ENCODE results near the gene EFEMP2. TPM values are rescaled to one million over a fixed set of nuclear protein-coding genes. Genes with fewer than 3 reads are reported as not detected.
"Not testable (repeated sequence)": the region's sequence is repeated elsewhere in the genome, so short reads cannot be mapped to it uniquely, and the experiment has no call there.

EFEMP2 gene
- total RNA-seq, 2 experiments from 2014 or later, result 7.2 to 7.6 TPM

- TF ChIP-seq CTCF (conservative IDR thresholded peaks at IDR 0.05; ENCODE audit: low read length) (no peak), EZH2phosphoT487 (IDR thresholded peaks at IDR 0.05; ENCODE audit: borderline replicate concordance, low read depth, low read length) (no peak)
- H3K27ac ChIP-seq (ENCODE audit: low read depth, low read length, poor library complexity, severe bottlenecking), result no peak overlapping the region
- no TSS peak for BruUV-seq (replicated peaks)
- H3K36me3 ChIP-seq (ENCODE audit: insufficient read depth, low read length), result no peaks in the 10 kb centered on the region
- ChIA-PET POLR2A (interaction anchor here (0.5 kb wide), 1 partner anchor 1455 kb away, joined by 3 read pairs; no protein-coding TSS in a partner anchor), CTCF (ENCODE audit: unreplicated experiment) (no interaction called here)
- no peaks in the 10 kb centered on the region for H4K20me1 ChIP-seq (ENCODE audit: insufficient read depth, low read length)
- H3K9me2 ChIP-seq (ENCODE audit: insufficient read depth, low read length), result no peaks in the 10 kb centered on the region
- no peak for DNase-seq (ENCODE audit: low spot score)
- H3K9me3 ChIP-seq (ENCODE audit: low read length), result no peaks in the 10 kb centered on the region
- no peak overlapping the region for H3K4me3 ChIP-seq (ENCODE audit: low read depth, low read length, poor library complexity, severe bottlenecking)
- no peak overlapping the region for H3K4me2 ChIP-seq (ENCODE audit: low read length)
- H3K79me2 ChIP-seq (ENCODE audit: insufficient read depth, low read depth, low read length), result no peaks in the 10 kb centered on the region
- H2AFZ ChIP-seq (ENCODE audit: low read length), result no peak overlapping the region
- no peaks in the 10 kb centered on the region for H3K4me1 ChIP-seq (ENCODE audit: insufficient read depth, low read length, poor library complexity, severe bottlenecking)
- intact Hi-C loops (cut with micrococcal nuclease; ENCODE audit: unreplicated experiment), result no loop called here
Observed at GRCh38 chr11:65842144-65842543, 30.5 kb downstream of the EFEMP2 start.

- no peak for DNase-seq (ENCODE audit: low spot score)
- Histone ChIP-seq H3K9me3 (ENCODE audit: low read length) (no peaks in the 10 kb centered on the region), H3K79me2 (ENCODE audit: insufficient read depth, low read depth, low read length) (no peaks in the 10 kb centered on the region), H3K27ac (ENCODE audit: low read depth, low read length, poor library complexity, severe bottlenecking) (no peak overlapping the region), H3K36me3 (ENCODE audit: insufficient read depth, low read length) (no peaks in the 10 kb centered on the region), H4K20me1 (ENCODE audit: insufficient read depth, low read length) (no peaks in the 10 kb centered on the region), H3K4me1 (ENCODE audit: insufficient read depth, low read length, poor library complexity, severe bottlenecking) (no peaks in the 10 kb centered on the region), H3K4me2 (ENCODE audit: low read length) (no peak overlapping the region), H3K9me2 (ENCODE audit: insufficient read depth, low read length) (no peaks in the 10 kb centered on the region), H3K4me3 (ENCODE audit: low read depth, low read length, poor library complexity, severe bottlenecking) (no peak overlapping the region), H2AFZ (ENCODE audit: low read length) (no peak overlapping the region)
- ChIA-PET POLR2A (no interaction called here), CTCF (ENCODE audit: unreplicated experiment) (no interaction called here)
- intact Hi-C loops (cut with micrococcal nuclease; ENCODE audit: unreplicated experiment), result no loop called here
- TF ChIP-seq EZH2phosphoT487 (IDR thresholded peaks at IDR 0.05; ENCODE audit: borderline replicate concordance, low read depth, low read length) (no peak), CTCF (conservative IDR thresholded peaks at IDR 0.05; ENCODE audit: low read length) (no peak)
- BruUV-seq (replicated peaks), result no TSS peak
Observed at GRCh38 chr11:65834202-65834601, 38.4 kb downstream of the EFEMP2 start.

GRCh38 chr11:65833297-65834030, 39.1 kb downstream of the EFEMP2 start, which contains the start of gene SNX32:
SNX32 (plus strand) TSS chr11:65833963; CDS start chr11:65834066, 103 bp downstream.
- H3K79me2 ChIP-seq (ENCODE audit: insufficient read depth, low read depth, low read length), result no peaks in the 10 kb centered on the region
- intact Hi-C loops (cut with micrococcal nuclease; ENCODE audit: unreplicated experiment), result no loop called here
- H3K9me3 ChIP-seq (ENCODE audit: low read length), result no peaks in the 10 kb centered on the region
- no peak for TF ChIP-seq CTCF (conservative IDR thresholded peaks at IDR 0.05; ENCODE audit: low read length)
- TF ChIP-seq EZH2phosphoT487 (IDR thresholded peaks at IDR 0.05; ENCODE audit: borderline replicate concordance, low read depth, low read length), result no peak
- H3K9me2 ChIP-seq (ENCODE audit: insufficient read depth, low read length), result no peaks in the 10 kb centered on the region
- POLR2A ChIA-PET, result no interaction called here
- CTCF ChIA-PET (ENCODE audit: unreplicated experiment), result no interaction called here
- BruUV-seq (replicated peaks), result no TSS peak
- H3K4me1 ChIP-seq (ENCODE audit: insufficient read depth, low read length, poor library complexity, severe bottlenecking), result no peaks in the 10 kb centered on the region
- no peak within 1 kb of the TSS for H3K4me2 ChIP-seq (ENCODE audit: low read length)
- H3K27ac ChIP-seq (ENCODE audit: low read depth, low read length, poor library complexity, severe bottlenecking), result no peak within 1 kb of the TSS
- DNase-seq (ENCODE audit: low spot score), result no peak
- no peak within 1 kb of the TSS for H3K4me3 ChIP-seq (ENCODE audit: low read depth, low read length, poor library complexity, severe bottlenecking)
- no peaks in the 10 kb centered on the region for H3K36me3 ChIP-seq (ENCODE audit: insufficient read depth, low read length)
- H2AFZ ChIP-seq (ENCODE audit: low read length), result no peak within 1 kb of the TSS
- H4K20me1 ChIP-seq (ENCODE audit: insufficient read depth, low read length), result no peaks in the 10 kb centered on the region

- intact Hi-C loops (cut with micrococcal nuclease; ENCODE audit: unreplicated experiment); H3K9me2 ChIP-seq (ENCODE audit: insufficient read depth, low read length); H2AFZ ChIP-seq (ENCODE audit: low read length); H3K79me2 ChIP-seq (ENCODE audit: insufficient read depth, low read depth, low read length); BruUV-seq (replicated peaks); H3K27ac ChIP-seq (ENCODE audit: low read depth, low read length, poor library complexity, severe bottlenecking); H3K4me2 ChIP-seq (ENCODE audit: low read length); H4K20me1 ChIP-seq (ENCODE audit: insufficient read depth, low read length); H3K4me3 ChIP-seq (ENCODE audit: low read depth, low read length, poor library complexity, severe bottlenecking); H3K4me1 ChIP-seq (ENCODE audit: insufficient read depth, low read length, poor library complexity, severe bottlenecking); H3K36me3 ChIP-seq (ENCODE audit: insufficient read depth, low read length); CTCF ChIA-PET (ENCODE audit: unreplicated experiment); DNase-seq (ENCODE audit: low spot score); H3K9me3 ChIP-seq (ENCODE audit: low read length): not testable (repeated sequence)
- POLR2A ChIA-PET, result interaction anchor here (0.6 kb wide), 1 partner anchor 354 kb away, joined by 3 read pairs; no protein-coding TSS in a partner anchor
Observed at GRCh38 chr11:65832231-65832630, 40.4 kb downstream of the EFEMP2 start.
